T47D (cell line): ENCODE data around the gene WT1.

ENCODE experiments used
- DNase-seq, 2 experiments: peaks; one replicate each; pipeline versions ENCODE4 v3.0.0 to v3.0.0-alpha.2; 2011 to 2012; ENCODE audit warnings: low read depth in 1 of 2, low spot score in 1 of 2
- JUND ChIP-seq: IDR thresholded peaks from 2 replicates; pipeline ENCODE4 v1.6.1; 2012; ENCODE audit warnings: low read depth
- in situ Hi-C: cut with HindIII; loops from 2 replicates; pipeline ENCODE4 v1.10.0; 2016; ENCODE audit warnings: low sequenced_read_pairs, low pct_unique_long_range_greater_than_20kb

WT1 gene

DNA sequence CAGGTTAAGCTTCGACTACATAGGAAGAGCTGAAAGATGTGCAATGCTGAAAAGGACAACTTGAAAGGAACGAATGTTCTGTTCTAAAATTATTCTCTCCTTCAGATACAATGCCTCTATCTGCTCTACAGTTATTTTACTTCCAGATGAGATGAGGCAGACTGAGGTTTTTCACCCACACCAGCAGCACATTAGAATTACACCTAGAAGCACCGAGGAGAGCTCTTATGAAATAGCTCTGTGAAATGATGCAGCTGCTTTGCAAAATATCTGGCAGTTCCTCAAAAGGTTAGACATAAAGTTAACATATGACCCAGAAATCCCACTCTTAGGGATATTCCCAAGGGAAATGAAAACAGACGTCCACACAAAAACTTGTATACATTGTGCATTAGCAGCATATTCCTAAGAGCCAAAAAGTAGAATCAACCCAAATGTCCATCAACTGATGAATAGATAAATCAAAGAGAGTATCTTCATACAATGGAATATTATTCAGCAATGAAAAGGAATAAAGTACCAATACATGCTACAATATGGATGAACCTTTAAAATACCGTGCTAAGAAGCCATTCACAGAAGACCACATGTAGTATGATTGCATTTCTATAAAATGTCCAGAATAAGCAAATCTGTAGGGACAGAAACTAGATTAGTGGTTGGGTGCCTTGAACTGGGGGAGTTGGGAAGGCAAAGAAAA is 34.5 kb downstream of the WT1 start:
- no peak for DNase-seq
- in situ Hi-C loops: no loop called here
- TF ChIP-seq JUND: no peak

DNA sequence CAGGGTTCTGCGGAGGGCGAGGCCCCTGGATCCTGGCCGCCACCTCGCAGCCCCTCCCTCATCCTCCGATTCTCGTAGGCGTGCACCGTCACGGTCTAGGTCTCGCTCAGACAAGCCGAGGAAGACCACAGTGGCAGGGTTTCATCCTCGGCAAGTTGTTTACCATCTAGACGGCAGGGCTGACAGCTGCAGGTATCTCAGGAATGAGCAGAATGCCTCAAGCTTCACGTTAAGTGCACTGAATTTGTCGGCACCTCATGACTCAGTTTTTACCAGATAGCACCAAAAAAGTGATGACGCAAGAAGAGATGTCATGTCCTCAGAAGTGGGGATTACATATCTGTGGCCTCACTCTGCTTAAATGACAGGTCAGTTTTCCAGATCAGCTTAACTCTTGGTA is 35.1 kb downstream of the WT1 start:
- DNase-seq: no peak
- in situ Hi-C loops: no loop called here
- no peak for TF ChIP-seq JUND

DNA sequence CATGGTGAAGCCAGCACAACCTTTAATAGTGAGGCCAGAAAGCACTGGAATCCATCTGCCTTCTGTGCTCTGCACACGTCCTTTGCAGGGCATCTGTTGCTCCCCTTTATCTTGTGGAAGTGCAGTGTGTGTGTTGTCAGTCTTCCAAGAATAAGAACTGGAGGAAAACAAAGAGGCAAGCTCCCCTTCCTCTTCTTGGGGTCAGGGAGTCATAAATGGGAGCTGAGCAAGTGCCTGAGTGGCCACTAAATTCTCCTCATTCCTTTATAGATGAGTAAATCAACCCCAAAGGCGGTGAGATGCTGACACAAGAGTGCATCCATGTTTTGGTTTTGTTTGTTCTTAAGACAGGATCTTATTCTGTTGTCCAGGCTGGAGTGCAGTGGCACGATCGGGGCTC is 38.3 kb downstream of the WT1 start:
- DNase-seq: no peak
- no peak for TF ChIP-seq JUND
- in situ Hi-C loops: no loop called here

DNA sequence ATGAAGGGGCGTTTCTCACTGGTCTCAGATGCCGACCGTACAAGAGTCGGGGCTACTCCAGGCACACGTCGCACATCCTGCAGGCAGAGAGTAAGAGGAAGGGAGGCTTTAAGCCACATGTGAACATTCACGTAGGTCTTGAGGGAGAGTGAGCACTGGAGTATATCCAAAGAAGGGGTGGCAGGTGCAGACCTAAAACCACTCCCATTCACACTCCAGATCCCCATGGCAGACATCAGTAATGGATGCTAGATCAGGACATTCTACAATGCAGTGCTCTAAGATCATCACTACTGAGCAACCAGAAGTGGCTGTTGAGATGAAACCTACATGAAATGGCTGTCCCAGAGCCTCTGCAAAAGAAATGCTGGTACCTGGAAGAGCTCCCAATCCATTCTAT is 39.0 kb downstream of the WT1 start:
- TF ChIP-seq JUND: no peak
- in situ Hi-C loops: no loop called here
- no peak for DNase-seq

DNA sequence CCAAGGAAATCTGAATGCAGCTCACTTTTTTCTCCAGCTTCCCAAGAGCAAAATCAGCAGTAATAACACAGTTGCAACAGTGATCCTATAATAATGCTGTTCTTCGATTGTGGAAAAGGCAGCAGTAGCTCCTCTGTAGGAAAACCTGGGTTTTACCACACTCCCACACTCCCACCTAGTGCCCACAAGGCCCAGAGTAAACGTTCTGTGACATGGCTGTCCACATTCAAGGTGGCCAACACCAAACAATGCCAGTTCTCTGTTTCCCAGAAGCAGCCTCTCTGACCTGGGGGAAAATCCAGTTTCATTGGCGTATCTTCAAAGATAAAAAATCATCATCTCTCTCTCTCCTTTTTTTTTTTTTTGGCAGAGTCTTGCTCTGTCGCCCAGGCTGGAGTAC is 40.2 kb downstream of the WT1 start:
- no peak for DNase-seq
- TF ChIP-seq JUND: no peak
- in situ Hi-C loops: no loop called here

DNA sequence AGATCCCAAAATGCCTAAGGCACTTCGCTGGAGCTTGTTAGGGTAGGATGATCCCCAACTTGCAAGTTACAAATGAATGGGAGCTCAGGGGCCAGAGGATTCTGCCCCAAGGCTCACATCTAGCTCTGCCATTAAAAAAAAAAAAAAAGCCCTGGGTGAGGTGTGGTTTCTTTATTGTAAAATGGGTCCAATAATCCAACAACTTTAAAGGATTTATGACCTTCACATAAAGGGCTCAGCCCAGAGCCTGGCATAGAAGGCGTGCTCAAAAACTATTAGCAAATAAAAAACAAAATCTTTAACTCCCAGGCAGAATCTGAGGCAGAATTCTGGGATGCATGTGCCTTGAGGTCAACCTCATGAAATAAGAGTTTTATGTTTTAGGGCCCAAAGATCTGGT is 42.5 kb downstream of the WT1 start:
- in situ Hi-C loops: no loop called here

DNA sequence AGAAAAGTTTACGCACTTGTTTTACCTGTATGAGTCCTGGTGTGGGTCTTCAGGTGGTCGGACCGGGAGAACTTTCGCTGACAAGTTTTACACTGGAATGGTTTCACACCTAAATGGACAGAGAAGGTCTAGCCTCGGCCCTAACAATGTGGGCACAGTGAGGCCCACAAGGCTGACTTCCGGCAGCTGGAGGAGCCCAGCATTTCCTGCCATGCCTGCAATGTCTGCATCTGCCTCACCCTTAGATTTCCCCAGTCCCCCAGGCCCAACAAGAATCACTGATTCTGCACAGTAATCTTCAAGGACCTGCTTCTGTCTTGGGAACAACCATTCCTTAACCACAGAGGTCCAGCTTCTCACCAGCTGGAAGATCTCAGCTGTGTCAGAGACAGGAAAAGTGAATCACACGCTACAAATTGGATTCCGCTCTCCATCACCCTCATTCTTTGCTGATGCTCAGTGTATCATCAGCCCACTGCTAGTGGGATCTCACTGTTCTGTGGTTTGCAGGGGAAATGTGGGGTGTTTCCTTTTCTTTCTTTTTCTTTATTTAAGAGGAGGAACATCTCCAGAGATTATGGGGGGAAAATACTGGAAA is 43.3 kb downstream of the WT1 start:
- no peak for TF ChIP-seq JUND
- in situ Hi-C loops: no loop called here
- DNase-seq: no peak

More for the DNA sequence above, 42.5 kb downstream of the WT1 start:
- TF ChIP-seq JUND: no peak
- DNase-seq: no peak

DNA sequence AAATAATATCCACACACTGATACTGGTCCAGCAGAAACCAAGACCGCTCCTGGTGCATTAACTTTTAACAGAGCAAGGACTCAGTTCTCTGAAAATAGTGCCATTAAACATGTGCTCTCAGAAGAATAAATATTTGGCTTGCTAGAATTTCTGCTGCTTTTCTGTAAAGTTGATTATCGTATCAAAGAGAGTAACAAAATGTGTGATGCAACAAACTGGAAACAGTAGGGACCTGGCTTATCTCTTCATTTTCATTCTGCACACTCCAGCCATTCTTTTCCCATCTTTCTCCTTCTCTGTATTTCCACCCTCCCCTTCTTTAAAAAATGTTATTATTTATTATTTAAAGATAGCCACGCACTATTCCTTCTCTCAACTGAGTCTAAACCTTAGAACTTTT is 43.9 kb downstream of the WT1 start:
- no peak for DNase-seq
- TF ChIP-seq JUND: no peak
- in situ Hi-C loops: no loop called here

DNA sequence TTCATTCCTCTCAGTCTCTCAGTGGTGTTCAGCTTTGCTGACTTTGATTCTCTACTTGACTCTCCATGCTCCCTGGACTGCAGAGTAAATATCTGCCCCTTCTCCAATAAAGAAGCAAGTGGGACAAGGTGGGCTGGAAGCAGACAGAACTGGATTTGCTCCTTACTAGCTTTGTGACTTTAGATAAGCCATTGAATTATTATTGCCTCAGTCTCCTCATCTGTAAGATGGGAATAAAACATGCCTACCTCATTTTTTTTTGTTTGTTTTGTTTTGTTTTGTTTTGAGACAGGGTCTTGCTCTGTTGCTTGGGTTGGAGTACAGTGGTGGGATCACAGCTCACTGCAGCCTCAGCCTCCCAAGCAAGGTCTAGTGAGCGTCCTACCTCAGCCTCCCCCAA is 44.6 kb downstream of the WT1 start:
- in situ Hi-C loops: no loop called here
- DNase-seq: no peak
- no peak for TF ChIP-seq JUND

DNA sequence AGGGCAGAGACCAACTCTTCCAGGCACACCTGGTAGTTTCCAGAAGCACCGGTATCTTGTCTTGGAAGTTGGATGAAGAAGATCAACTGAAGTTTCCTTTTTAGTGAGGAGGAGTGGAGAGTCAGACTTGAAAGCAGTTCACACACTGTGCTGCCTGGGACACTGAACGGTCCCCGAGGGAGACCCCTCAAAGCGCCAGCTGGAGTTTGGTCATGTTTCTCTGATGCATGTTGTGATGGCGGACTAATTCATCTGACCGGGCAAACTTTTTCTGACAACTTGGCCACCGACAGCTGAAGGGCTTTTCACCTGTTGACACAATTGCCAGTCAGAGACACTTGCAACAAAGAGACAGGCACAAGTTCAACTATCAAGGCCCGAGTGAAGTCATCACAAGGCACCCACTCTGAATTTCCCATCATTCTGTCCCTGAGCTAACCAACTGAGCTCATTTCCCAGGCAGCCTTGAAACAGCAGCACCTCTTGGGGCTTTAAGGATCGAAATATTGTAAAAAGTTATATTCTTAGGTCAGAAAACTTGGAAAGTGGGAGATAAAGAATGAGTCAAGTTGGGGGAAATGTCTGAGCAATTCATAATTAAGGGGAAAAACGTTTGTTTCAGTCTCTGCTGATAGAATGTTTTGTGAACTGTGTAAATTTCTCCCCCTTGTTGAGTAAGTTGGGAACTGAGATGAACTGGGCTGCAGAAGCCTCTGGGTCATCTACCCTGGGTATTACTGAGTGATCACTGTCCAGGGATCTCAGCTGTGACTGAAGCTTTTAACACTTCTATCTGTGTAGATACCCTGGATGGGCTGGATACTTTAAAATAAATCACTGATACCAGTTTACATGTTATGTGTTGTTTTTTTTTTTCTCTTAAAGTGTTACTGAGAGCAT is 46.2 kb downstream of the WT1 start:
- no peak for TF ChIP-seq JUND
- no peak for DNase-seq
- in situ Hi-C loops: no loop called here

DNA sequence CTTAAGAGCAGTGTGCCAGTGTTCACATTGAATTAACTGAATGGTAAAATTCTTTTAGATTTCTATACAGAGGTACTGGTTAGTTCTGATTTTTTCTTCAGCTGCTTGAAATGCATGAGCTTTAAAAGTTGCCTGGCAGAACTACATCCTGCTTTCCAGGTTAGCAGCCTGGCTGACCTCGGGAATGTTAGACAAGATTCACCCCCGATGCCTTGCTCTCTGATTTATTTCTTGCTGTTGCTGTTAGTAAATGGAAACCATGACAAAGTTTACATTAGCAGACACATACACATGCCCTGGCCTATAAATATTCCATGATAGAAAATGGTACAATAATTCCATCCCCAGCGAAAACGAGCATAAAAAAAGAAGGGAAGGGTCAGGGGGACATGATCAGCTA is 47.0 kb downstream of the WT1 start:
- in situ Hi-C loops: no loop called here
- no peak for TF ChIP-seq JUND
- no peak for DNase-seq

DNA sequence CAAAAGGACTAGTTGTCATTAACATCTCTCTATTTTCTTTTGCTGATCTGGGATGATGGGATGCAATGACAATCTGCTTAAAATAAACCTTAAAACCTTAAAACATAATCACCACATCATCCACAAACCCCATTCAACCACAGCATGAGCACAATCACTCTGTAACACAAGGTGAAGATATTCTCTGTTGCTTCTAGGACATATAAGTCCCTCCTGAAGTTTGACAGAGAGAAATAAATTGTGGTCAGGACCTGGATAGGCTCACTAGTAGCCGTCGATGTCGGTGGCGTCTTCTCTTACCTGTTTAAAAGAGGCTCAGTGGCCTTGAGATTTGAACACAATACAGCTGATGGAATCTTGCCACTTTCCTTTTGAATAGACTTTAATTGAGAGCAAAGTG is 47.9 kb downstream of the WT1 start:
- no peak for TF ChIP-seq JUND
- in situ Hi-C loops: no loop called here
- DNase-seq: no peak

DNA sequence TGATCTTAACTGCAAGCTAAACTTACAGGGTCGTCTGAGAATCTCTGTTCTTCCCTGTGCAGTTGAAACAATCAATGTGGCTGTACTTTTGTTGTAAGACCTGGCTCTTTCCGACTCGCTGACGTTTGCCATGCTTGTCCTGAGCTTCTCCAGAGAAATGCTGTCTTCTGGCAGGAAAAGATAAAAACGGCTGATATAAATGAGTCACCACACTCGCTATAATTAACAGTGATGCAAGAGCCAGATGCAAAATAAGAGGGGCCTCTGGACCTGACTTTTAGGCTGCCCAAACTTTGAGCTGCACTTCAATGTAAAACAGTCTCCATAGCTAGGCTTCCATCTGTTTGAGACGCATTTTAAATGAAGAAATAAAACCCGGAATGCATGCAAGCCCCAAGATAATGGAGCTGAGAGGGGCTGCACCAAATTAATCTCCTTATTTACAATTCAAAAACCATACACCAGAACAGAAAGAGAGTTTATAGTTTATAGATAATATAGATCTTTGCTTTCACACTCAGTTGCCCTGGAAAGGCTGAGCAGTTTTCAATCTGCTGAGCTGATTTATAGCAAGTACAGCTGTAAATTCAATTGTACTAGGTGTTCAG is 48.5 kb downstream of the WT1 start:
- in situ Hi-C loops: no loop called here
- no peak for DNase-seq
- no peak for TF ChIP-seq JUND
